Brain microvascular endothelial cell (primary cell): ENCODE measurements around the gene CLDN16.

Experiments
- DNase-seq: peaks from one replicate; pipeline ENCODE4 v3.0.0-alpha.2; 2020
- H3K27ac ChIP-seq: fragments of 250-450 bp; sonication (Bioruptor Pico); 2 replicates; pipeline ENCODE4 v1.5.1; 2020; ENCODE audit warnings: mild to moderate bottlenecking, moderate library complexity
- H3K27me3 ChIP-seq: fragments of 250-450 bp; sonication (Bioruptor Pico); replicated peaks from 2 replicates; pipeline ENCODE4 v1.5.1; 2020; ENCODE audit warnings: mild to moderate bottlenecking
- H3K36me3 ChIP-seq: fragments of 250-450 bp; sonication (Bioruptor Pico); replicated peaks from 2 replicates; pipeline ENCODE4 v1.5.1; 2020; ENCODE audit warnings: mild to moderate bottlenecking
- H3K4me3 ChIP-seq: 2 replicates; pipeline ENCODE4 v1.5.1; 2011; ENCODE audit warnings: low read depth, mild to moderate bottlenecking, control low read depth, low read length, moderate library complexity
- CTCF ChIP-seq: IDR thresholded peaks from 2 replicates; pipeline ENCODE4 v1.5.1; 2011; ENCODE audit warnings: low read depth, mild to moderate bottlenecking, moderate library complexity, low read length, control low read depth, inconsistent platforms; ENCODE audit errors: missing control alignments
- in situ Hi-C: cut with HindIII; loops from 2 replicates; pipeline ENCODE4 v1.10.0; 2017; ENCODE audit warnings: low sequenced_read_pairs, low pct_ligation_motif_present

The CLDN16 gene

GRCh38 chr3:190444006-190444405 lies 56.0 kb downstream of the CLDN16 start:
- DNase-seq, result no peak
- no peaks in the 10 kb centered on the region for H3K27me3 ChIP-seq
- TF ChIP-seq CTCF, result no peak
- H3K4me3 ChIP-seq, result no peak overlapping the region
- in situ Hi-C loops, result no loop called here
- H3K36me3 ChIP-seq, result no peaks in the 10 kb centered on the region
- H3K27ac ChIP-seq, result no peak overlapping the region

- H3K36me3 ChIP-seq, result no peaks in the 10 kb centered on the region
- no peak overlapping the region for H3K27ac ChIP-seq
- no peak overlapping the region for H3K4me3 ChIP-seq
- H3K27me3 ChIP-seq, result no peaks in the 10 kb centered on the region
- DNase-seq, result no peak
- no peak for TF ChIP-seq CTCF
- in situ Hi-C loops, result no loop called here
Measured at GRCh38 chr3:190444576-190445145, 56.7 kb downstream of the CLDN16 start.

- Histone ChIP-seq H3K27me3 (no peaks in the 10 kb centered on the region), H3K4me3 (no peak overlapping the region), H3K27ac (no peak overlapping the region), H3K36me3 (no peaks in the 10 kb centered on the region)
- peak; percentile 29 for DNase-seq
- TF ChIP-seq CTCF, result no peak
- in situ Hi-C loops, result no loop called here
Measured at GRCh38 chr3:190446573-190447279, 58.8 kb downstream of the CLDN16 start.

- TF ChIP-seq CTCF, result no peak
- Histone ChIP-seq H3K36me3 (no peaks in the 10 kb centered on the region), H3K27ac (no peak overlapping the region), H3K4me3 (no peak overlapping the region), H3K27me3 (no peaks in the 10 kb centered on the region)
- DNase-seq, result no peak
- in situ Hi-C loops, result no loop called here
Measured at GRCh38 chr3:190448256-190448655, 60.3 kb downstream of the CLDN16 start.

- Histone ChIP-seq H3K4me3 (no peak within 1 kb of the TSS), H3K36me3 (no peaks in the 10 kb centered on the region), H3K27ac (no peak within 1 kb of the TSS), H3K27me3 (no peaks in the 10 kb centered on the region)
- in situ Hi-C loops, result no loop called here
- DNase-seq, result no peak
- TF ChIP-seq CTCF, result no peak
Measured at GRCh38 chr3:190449801-190450200, 61.8 kb downstream of the CLDN16 start, which contains the start of gene TMEM207. TMEM207 (minus strand) TSS chr3:190449901; CDS start chr3:190449809, 92 bp downstream.
